ENCODE data around the gene MYBPC1. TPM values are rescaled to one million over a fixed set of nuclear protein-coding genes. Genes with fewer than 3 reads are reported as not detected.

The MYBPC1 gene
- polyA plus RNA-seq, 1 of the 3 experiments (the other 2 are of a cell fraction), result not detected

DNA sequence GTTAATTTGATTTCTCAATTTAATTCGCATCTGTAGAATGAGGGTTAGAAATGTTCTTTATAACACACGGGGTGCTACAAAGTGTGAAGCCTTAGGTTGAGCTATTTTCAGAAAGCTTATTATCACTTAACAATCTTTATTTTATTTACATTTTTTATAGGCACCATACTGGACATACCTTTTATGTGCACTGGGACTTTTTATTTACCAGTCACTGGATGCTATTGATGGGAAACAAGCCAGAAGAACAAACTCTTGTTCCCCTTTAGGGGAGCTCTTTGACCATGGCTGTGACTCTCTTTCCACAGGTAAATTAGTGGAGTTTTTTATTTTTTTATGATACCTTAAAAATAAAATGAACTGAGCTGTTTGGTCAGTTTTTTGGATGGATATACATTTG lies 119.2 kb downstream of the MYBPC1 start:
- 0 out of 2 replicates have a peak, but pooled peaks cover 4% of the 10 kb centered on the region for H3K79me2 ChIP-seq (ENCODE audit: insufficient read depth)
- TF ChIP-seq SMC3 (IDR thresholded peaks at IDR 0.05; ENCODE audit: low read depth, low read length), result no peak
- no peak for TF ChIP-seq TCF12 (IDR thresholded peaks at IDR 0.05)
- TF ChIP-seq POLR2AphosphoS5 (IDR thresholded peaks at IDR 0.05; ENCODE audit: low read depth, low read length), result no peak
- TF ChIP-seq RAD21 (IDR thresholded peaks at IDR 0.05; ENCODE audit: low read length), result no peak
- TF ChIP-seq RCOR1 (IDR thresholded peaks at IDR 0.05; ENCODE audit: low read length), result no peak
- no peak for TF ChIP-seq MAX (IDR thresholded peaks at IDR 0.05; ENCODE audit: low read depth)
- TF ChIP-seq TAF1 (IDR thresholded peaks at IDR 0.05; ENCODE audit: borderline replicate concordance, low read depth, low read length), result no peak
- TF ChIP-seq, protein P1, sequence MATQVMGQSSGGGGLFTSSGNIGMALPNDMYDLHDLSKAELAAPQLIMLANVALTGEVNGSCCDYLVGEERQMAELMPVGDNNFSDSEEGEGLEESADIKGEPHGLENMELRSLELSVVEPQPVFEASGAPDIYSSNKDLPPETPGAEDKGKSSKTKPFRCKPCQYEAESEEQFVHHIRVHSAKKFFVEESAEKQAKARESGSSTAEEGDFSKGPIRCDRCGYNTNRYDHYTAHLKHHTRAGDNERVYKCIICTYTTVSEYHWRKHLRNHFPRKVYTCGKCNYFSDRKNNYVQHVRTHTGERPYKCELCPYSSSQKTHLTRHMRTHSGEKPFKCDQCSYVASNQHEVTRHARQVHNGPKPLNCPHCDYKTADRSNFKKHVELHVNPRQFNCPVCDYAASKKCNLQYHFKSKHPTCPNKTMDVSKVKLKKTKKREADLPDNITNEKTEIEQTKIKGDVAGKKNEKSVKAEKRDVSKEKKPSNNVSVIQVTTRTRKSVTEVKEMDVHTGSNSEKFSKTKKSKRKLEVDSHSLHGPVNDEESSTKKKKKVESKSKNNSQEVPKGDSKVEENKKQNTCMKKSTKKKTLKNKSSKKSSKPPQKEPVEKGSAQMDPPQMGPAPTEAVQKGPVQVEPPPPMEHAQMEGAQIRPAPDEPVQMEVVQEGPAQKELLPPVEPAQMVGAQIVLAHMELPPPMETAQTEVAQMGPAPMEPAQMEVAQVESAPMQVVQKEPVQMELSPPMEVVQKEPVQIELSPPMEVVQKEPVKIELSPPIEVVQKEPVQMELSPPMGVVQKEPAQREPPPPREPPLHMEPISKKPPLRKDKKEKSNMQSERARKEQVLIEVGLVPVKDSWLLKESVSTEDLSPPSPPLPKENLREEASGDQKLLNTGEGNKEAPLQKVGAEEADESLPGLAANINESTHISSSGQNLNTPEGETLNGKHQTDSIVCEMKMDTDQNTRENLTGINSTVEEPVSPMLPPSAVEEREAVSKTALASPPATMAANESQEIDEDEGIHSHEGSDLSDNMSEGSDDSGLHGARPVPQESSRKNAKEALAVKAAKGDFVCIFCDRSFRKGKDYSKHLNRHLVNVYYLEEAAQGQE (IDR thresholded peaks at IDR 0.05; ENCODE audit: low read depth, low read length), result no peak

GRCh38 chr12:101714877-101715444 lies 120.2 kb downstream of the MYBPC1 start:
- Histone ChIP-seq H2AFZ (ENCODE audit: low read depth) (no peak overlapping the region), H3K9ac (no peak overlapping the region), H3F3A (replicated peaks; ENCODE audit: insufficient read depth) (no peaks in the 10 kb centered on the region), H3K36me3 (replicated peaks in 1 of 2; ENCODE audit: control insufficient read depth in 1 of 2, insufficient read depth in 2 of 2, low read length in 1 of 2) (peaks cover 0 to 3% of the 10 kb centered on the region in 2 experiments), H3K27ac (ENCODE audit: low read depth in 2 of 2, low read length in 1 of 2) (no peak overlapping the region), H3K27me3 (ENCODE audit: insufficient read depth) (no peaks in the 10 kb centered on the region), H3K9me2 (no peaks in the 10 kb centered on the region), H4K20me1 (ENCODE audit: insufficient read depth) (no peaks in the 10 kb centered on the region), H3K4me3 (ENCODE audit: low read depth in 2 of 2, low read length in 1 of 2) (no peak overlapping the region), H3K4me1 (ENCODE audit: control insufficient read depth in 1 of 2, insufficient read depth in 2 of 2, low read depth in 1 of 2, low read length in 1 of 2) (peaks cover 0 to 3% of the 10 kb centered on the region in 2 experiments; a peak in 1 of 4 replicates), H3K79me2 (ENCODE audit: insufficient read depth) (0 out of 2 replicates have a peak, but pooled peaks cover 4% of the 10 kb centered on the region), H3K4me2 (no peak overlapping the region), H3K9me3 (no peaks in the 10 kb centered on the region)
- ChIA-PET POLR2A (no interaction called here), CTCF (no interaction called here)
- WGBS (ENCODE audit: low lambda C conversion rate), result 92% methylated on average over 3 of the region's 3 CpGs
- no peak for TF ChIP-seq GATA2 (CRISPR knock-in tag; IDR thresholded peaks at IDR 0.05)
- no peak for DNase-seq

More for the DNA sequence above, 119.2 kb downstream of the MYBPC1 start:
- DNase-seq, result no peak
- H3K4me1 ChIP-seq (ENCODE audit: control insufficient read depth in 1 of 2, insufficient read depth in 2 of 2, low read depth in 1 of 2, low read length in 1 of 2), result peaks cover 0 to 3% of the 10 kb centered on the region in 2 experiments; a peak in 1 of 4 replicates
- ChIA-PET POLR2A (no interaction called here), CTCF (no interaction called here)
- no peak overlapping the region for H3K9ac ChIP-seq
- H3K9me2 ChIP-seq, result no peaks in the 10 kb centered on the region
- H3F3A ChIP-seq (replicated peaks; ENCODE audit: insufficient read depth), result no peaks in the 10 kb centered on the region
- H3K36me3 ChIP-seq (replicated peaks in 1 of 2; ENCODE audit: control insufficient read depth in 1 of 2, insufficient read depth in 2 of 2, low read length in 1 of 2), result peaks cover 0 to 3% of the 10 kb centered on the region in 2 experiments
- no peak overlapping the region for H3K4me3 ChIP-seq (ENCODE audit: low read depth in 2 of 2, low read length in 1 of 2)
- no peaks in the 10 kb centered on the region for H3K9me3 ChIP-seq
- H3K27me3 ChIP-seq (ENCODE audit: insufficient read depth), result no peaks in the 10 kb centered on the region
- H3K27ac ChIP-seq (ENCODE audit: low read depth in 2 of 2, low read length in 1 of 2), result no peak overlapping the region
- 95% methylated on average over 2 of the region's 2 CpGs for WGBS (ENCODE audit: low lambda C conversion rate)
- no peak overlapping the region for H2AFZ ChIP-seq (ENCODE audit: low read depth)
- H4K20me1 ChIP-seq (ENCODE audit: insufficient read depth), result no peaks in the 10 kb centered on the region
- H3K4me2 ChIP-seq, result no peak overlapping the region

All from SK-N-SH (cell line).